Left renal pelvis (tissue), 4 donors: ENCODE measurements around the gene SLC15A2. TPM values are rescaled to one million over a fixed set of nuclear protein-coding genes. Genes with fewer than 3 reads are reported as not detected.
A peak's percentile ranks its signal among the peaks of the same experiment; 100 is the strongest.
"Not testable (repeated sequence)": the region's sequence is repeated elsewhere in the genome, so short reads cannot be mapped to it uniquely, and the experiment has no call there.

Source experiments
- DNase-seq, 4 donors: peaks; one replicate each; pipeline ENCODE4 v3.0.0-alpha.2; 2013; ENCODE audit warnings: low read depth in 4 of 4, low spot score in 3 of 4
- polyA plus RNA-seq, 4 donors: library from polyadenylated mRNA; unstranded; fragments of 120-200 nt; gene quantifications; one replicate each; pipeline ENCODE4 v1.2.1, GENCODE V29; 2013; ENCODE audit not compliant: insufficient read length in 4 of 4

The SLC15A2 gene, protein sequence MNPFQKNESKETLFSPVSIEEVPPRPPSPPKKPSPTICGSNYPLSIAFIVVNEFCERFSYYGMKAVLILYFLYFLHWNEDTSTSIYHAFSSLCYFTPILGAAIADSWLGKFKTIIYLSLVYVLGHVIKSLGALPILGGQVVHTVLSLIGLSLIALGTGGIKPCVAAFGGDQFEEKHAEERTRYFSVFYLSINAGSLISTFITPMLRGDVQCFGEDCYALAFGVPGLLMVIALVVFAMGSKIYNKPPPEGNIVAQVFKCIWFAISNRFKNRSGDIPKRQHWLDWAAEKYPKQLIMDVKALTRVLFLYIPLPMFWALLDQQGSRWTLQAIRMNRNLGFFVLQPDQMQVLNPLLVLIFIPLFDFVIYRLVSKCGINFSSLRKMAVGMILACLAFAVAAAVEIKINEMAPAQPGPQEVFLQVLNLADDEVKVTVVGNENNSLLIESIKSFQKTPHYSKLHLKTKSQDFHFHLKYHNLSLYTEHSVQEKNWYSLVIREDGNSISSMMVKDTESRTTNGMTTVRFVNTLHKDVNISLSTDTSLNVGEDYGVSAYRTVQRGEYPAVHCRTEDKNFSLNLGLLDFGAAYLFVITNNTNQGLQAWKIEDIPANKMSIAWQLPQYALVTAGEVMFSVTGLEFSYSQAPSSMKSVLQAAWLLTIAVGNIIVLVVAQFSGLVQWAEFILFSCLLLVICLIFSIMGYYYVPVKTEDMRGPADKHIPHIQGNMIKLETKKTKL
- polyA plus RNA-seq: 10 to 100 TPM in 2 of 4 donors, 1 to 10 TPM in 2; 3.1 to 12.4 (median 10.8) TPM

DNA sequence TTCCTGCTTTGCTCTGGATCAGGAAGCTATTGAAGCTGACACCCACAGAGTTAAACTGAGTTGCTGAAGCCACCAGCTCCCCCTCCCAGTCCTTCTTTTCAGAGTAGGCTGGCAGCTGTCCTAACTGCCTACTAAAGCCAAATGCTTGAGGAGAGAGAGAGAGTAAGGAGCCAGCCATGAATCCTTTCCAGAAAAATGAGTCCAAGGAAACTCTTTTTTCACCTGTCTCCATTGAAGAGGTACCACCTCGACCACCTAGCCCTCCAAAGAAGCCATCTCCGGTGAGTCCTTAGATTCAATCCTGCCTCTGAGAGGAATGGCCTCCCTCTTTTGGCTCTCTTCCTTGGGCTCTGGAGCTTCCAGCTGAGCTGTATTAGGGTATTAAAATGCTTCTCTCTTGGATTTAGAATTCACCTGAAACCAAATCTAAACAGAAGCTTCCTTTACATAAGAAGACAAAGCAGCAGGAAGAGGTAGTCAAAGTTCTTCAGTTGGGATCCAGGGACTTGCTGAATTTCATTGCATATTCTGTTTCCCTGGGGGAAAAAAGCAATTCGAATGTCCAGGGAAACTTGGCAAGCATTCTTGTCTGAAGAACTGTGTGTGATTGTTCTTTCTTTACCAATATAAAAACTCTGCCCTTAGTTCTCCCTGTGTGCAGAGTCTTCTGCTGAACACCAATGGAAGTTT, at the start of gene SLC15A2:
TSS of gene SLC15A2 (plus strand) at position 101 of the 690 bp plus-strand sequence. CDS start at position 177, 76 bp downstream.
- no peak for DNase-seq

DNA sequence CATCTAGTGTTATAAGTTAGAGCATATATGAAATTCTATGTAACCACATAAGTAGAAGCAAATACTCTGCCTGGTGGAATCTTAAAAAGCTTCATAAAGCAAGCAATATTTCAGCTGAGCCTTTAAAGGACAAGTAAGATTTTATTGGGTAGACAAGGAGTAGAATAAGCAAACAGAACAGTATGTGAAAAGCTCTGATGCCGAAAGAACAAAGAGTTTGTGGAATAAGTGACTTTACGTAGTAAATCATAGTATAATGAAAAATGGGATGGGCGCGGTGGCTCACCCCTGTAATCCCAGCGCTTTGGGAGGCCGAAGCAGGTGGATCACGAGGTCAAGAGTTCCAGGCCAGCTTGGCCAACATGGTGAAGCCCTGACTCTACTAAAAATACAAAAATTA, 49.3 kb upstream of the SLC15A2 start:
- DNase-seq: no peak

DNA sequence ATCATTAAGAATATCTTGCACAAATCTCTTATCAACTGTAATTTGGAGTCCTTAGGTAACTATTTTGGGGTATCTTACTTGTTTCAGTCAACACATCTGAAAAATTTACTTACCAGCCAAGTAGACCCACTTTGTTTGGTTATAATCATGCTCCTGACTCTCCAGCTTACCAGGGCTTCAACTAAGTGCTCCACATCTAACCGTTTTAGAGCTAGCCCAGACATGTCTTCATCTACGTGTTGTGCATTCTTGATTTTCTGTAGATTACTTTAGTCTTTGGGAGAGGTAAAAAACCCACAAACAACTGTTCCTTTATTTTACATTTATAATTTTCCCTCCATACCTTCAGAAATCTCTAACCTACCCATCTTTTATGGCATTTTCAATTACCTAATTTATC, 41.9 kb upstream of the SLC15A2 start:
- DNase-seq: no peak

DNA sequence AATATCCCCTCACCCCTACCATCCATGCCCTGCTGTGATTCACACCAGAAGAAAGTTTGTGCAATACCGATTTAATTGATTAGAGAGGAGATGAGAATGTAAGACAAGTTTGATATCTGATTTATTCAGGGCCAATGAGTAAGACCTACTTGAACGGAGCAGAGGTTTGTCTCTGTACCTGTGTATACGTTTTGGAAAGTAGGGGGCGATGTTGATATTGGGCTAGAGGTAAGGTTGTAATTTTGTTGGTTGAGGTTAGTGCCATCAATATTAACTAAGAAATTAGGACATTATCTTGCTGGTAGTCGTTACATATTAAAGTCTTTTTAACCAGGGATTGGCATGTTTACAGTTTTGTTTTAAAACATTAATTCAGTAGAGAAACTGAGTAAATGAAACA, 38.6 kb upstream of the SLC15A2 start:
- DNase-seq: peak in 1 of 4 donors; percentile 3

DNA sequence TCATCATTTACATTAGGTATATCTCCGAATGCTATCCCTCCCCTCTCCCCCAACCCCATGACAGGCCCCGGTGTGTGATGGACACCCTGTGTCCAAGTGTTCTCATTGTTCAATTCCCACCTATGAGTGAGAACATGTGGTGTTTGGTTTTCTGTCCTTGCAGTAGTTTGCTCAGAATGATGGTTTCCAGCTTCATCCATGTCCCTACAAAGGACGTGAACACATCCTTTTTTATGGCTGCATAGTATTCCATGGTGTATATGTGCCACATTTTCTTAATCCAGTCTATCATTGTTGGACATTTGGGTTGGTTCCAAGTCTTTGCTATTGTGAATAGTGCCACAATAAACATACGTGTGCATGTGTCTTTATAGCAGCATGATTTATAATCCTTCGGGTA, 36.4 kb upstream of the SLC15A2 start:
- not testable (repeated sequence) for DNase-seq

DNA sequence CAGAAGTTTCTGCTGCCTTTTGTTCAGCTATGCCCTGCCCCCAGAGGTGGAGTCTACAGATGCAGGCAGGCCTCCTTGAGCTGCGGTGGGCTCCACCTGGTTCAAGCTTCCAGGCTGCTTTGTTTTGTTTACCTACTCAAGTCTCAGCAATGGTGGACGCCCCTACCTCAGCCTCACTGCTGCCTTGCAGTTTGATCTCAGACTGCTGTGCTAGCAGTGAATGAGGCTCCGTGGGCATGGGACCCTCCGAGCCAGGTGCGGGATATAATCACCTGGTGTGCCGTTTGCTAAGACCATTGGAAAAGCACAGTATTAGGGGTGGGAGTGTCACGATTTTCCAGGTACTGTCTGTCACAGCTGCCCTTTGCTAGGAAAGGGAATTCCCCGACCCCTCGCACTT, 31.0 kb upstream of the SLC15A2 start:
- DNase-seq: not testable (repeated sequence)

DNA sequence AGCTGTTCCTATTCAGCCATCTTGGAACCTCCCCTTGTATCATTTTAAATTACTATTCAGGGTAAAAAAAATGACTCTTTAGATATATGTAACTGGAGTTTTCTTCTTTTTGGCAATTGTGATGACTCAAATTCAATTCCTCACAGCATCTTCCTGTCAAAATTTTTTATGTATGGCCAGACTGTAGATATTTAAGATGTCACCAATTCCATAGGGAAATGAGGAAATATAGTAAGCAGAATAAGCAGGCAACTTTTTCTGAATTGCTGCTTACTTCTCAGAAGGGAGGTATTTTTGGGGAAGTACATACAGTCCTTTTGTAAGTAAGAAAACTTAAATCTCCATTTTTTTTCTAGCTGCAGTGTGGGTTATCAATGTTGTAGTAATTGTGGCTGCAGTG, 30.4 kb upstream of the SLC15A2 start:
- DNase-seq: no peak

DNA sequence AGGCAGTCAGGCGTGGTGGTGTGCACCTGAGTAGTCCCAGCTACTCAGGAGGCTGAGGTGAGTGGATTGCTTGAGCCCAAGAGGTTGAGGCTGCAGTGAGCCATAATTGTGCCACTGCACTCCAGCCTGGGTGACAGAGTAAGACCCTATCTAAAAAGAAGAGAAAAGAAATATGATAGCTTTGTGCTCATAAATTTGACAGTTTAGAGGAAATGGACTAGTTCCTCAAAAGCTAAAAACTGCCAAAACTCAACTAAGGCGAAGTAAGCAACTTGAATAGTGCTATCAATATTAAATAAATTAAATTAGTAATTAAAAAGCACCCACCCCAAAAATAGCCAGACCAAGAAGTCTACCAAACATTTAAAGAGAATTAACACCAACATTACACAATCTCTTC, 24.5 kb upstream of the SLC15A2 start:
- DNase-seq: no peak

DNA sequence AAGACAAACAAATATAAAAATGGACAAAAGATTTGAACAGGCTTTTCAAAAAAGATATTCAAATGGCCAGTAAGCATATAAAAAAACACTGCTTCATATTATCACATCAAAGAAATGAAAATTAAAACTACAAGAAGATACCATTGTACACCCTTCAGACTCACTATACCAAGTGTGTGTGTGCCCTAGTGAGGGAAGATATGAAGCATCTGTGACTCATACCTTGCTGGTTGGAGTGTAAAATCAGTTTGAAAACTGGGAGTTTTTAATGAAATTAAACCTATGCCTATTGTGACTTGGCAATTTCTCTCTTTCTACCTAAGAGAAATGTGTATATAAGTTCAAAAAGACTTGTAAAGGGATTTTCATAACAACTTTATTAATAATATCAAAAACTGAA, 23.5 kb upstream of the SLC15A2 start:
- no peak for DNase-seq

DNA sequence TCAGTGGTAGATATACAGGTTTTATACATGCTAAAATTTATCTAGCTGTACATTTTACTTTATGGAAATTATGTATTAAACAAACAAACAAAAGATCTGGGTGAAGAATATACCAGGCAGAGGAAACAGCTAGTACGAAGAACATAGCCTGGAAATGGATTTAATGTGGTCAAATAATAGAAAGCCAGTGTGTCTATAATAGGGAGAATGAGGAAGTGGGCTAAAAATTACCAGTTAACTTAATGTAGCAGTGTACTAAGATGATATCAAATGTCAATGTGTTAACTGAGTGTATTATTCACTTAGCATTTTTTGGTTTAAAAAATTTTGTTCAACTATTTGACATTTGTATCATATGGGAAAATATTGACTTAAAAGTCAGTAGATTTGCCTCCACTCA, 22.8 kb upstream of the SLC15A2 start:
- DNase-seq: no peak

DNA sequence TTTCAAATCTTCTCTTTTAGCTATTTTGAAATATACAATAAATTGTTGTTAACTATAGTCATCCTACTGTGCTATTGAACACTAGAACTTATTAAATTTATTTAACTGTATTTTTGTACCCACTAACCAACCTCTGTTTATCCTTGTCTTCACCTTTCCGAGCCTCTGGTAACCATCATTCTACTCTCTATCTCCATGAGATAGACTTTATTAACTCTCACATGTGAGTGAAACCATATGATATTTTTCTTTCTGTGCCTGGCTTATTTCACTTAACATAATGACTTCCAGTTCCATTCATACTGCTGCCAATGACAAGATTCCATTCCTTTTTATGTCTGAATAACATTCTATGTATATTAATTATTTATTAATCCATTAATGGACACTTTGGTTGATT, 15.8 kb upstream of the SLC15A2 start:
- DNase-seq: no peak

DNA sequence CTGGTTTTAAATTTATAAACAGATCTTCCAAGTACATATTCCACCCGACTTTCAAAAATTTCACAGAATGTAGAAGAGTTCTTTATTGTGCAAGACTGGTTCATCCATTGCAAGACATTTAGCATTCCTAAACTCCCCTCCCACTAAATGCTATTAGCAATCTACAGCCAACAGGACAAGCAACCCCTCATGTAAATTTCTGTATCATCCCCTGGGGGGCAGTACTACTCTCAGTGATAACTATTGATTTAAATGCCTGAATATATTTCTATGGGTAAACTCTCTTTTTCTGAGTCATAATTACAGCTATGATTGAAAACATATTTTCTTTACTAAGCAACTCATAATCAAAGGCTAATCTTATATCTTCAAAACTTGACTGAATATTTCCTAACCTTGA, 10.7 kb upstream of the SLC15A2 start:
- no peak for DNase-seq

DNA sequence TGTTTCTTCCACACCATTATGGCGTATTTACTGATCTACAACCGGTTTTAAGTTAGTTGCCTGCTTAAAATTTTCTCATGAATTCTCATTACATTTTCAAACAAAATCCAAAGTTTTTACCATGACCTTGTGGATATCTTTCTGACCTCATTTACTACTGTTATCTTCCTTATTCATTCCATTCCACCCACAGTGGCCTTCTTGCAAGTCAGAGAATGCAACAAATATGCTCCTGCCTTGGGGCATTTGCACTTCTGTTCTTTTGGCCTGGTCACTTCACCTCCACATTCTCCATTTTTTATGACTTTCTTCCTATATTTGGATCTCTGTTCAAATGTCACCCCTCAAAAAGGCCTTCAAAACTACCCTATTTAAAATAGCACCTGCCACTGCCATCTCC, 8.8 kb upstream of the SLC15A2 start:
- DNase-seq: no peak

DNA sequence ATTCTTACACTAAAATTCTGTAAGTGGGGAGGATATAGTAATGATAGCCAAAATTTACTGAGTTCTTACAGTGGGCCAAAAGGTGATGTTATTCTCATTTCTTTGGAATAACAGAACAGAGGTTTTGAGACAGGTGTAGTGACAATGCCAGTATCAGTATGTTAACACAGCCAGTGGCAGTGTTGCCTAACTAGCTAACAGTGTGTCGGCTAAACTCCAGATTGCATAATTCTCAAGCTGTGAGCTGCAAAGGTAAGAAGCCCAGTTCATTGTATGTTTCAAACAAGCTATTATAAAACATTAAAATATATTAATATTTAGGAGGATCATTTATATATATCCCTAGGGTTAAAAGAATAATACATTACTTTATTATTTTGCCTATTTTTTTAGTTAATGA, 920 bp downstream of the SLC15A2 start:
- DNase-seq: no peak

DNA sequence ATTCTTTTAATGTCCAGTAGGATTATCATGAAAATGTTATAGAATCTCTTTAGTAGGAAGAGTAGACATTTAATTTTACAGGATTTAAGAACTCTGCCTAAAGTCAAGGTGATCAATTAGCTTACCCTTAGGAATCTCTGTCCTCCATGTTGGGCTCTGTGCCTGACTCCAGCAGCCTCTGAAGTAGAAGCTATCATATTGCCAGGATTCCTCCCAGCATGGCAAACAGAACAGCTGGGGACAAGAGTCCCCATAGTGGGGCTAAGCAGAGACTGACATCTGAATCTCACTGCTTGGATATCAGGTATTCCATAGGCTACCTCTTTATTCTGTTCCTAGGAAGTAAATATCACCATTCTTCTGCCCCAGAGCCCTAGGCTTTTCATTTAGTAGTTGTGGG, 1.5 kb downstream of the SLC15A2 start:
- DNase-seq: no peak

DNA sequence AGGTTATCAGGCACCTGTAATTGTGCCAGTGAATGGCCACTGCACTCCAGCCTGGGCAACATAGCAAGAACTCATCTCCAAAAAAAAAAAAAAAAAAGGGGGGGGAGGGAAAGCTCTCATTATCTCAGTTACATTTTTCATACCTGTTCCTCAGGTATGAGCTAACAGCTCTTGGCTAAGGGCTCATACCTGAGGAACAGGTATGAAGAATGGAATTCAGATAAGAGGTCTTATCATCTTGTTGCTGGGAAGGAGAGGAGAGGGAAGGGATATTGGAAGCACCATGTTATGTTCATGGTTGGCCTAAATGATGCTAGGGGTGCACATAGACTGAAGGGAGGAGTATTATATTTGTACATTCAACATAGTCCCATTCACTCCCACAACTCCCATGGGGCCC, 2.6 kb downstream of the SLC15A2 start:
- DNase-seq: no peak

DNA sequence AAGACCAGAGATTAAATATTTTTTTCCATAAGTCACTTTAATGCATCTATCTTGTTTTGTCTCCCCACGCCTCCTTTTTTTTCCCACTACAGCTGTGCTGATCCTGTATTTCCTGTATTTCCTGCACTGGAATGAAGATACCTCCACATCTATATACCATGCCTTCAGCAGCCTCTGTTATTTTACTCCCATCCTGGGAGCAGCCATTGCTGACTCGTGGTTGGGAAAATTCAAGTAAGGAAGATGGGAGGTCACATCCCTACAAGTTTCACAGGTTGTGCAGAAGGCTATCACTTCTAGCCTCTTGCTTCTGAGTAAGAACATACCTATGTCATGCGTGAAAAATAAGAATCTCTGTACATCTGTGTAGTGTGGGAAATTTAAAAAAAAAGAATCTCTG, 3.1 kb downstream of the SLC15A2 start:
- no peak for DNase-seq

DNA sequence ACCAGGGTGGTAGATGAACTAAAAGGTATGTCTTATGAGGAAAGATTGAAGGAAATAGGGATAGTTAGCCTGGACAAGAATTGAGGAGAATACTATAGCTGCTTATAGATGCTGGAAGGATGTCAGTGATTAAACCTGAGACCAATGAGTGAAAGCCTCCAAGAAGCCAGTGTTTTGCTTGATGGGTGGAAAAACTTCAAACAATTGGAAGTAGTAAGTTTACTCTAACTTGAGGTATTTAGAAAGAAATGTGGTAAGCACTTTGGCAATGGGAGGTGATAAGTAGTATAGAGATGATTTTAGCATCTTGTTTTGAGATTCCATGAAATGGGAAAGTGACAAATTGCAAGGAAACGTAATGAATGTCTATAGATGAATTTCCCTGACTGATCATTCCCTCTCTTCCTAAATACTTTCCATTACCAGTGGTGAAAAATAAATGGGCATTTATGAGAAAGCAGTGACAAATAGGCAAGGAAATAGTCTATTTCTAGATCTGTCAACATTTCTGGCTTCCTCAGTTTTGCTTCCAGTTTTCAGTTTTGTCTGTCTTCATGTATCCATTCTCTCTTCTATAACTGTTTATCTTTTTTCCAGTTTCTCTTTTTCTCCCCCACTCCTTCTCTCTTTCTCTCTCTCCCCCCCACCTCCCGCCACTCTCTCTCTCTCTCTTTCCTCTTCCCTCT, 19.2 kb downstream of the SLC15A2 start:
- DNase-seq: no peak

DNA sequence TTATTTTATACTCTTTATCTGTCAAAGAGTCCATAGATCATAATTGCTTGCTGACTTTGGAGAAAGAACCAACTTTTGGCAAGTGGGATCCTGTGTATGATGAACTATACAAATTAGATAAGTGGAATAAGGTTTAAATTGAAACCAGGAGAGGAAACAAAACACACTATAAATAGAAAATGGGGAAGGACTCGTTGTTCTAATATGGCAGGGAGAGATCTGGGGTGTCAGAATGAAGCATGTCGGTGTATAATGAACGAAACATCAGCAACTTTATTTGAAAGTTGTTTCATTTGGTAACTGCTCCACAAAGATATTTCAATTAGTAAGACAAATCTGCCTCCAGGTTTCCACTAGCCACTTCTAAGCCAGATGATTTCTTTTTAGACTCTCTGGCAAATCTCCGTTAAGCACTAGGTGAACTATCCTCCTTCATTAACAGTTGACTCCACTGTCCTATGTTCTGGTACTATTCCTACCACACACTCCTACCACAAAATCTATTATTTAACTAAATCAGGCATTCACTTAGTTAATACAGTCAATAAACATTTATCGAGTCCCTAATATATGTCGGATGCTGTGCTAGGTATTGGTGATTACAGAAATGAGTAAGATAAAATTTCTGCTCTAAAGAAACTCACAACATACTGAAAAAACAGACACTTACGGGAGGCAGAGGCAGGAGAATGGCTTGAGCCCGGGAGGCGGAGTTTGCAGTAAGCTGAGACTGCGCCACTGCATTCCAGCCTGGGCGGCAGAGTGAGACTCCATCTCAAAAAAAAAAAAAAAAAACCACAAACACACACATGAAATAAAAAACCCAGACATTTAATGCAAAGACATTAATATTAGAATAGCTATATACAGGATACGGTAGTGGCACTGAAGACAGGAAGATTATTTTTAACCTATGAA, 20.1 kb downstream of the SLC15A2 start:
- no peak for DNase-seq

DNA sequence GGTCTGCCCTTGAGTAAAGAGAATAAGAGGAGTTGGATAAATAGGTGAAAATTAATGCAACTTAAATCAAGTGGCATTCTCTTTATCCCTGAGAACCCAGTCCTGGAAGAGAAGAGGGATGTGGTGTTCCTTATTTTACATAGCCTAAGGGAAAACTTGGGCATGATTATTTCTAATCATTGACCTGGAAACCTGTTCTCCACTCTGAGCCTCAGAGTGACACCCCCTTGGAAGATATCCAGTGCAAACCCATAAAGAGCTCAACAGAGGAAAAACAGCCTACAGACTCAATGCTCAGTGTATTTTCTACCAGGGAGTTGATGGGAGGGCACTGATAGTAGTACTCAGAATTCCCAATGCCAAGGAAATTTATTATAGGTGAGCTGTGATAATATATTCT, 22.0 kb downstream of the SLC15A2 start:
- no peak for DNase-seq
